ENCODE results near the gene TSPO2. TPM values are rescaled to one million over a fixed set of nuclear protein-coding genes. Genes with fewer than 3 reads are reported as not detected.
A peak's percentile ranks its signal among the peaks of the same experiment; 100 is the strongest.

Gene TSPO2
- total RNA-seq, 1 donor from 2014 or later, result 1.0 TPM

- no peak for DNase-seq (ENCODE audit: low spot score)
Observed at GRCh38 chr6:41027241-41027640, 15.0 kb upstream of the TSPO2 start.

- peak; percentile 84 for DNase-seq (ENCODE audit: low spot score)
Observed at GRCh38 chr6:41027799-41028560, 14.3 kb upstream of the TSPO2 start.

GRCh38 chr6:41028561-41029412 lies 13.5 kb upstream of the TSPO2 start:
- no peak for DNase-seq (ENCODE audit: low spot score)

- DNase-seq (ENCODE audit: low spot score), result no peak
Observed at GRCh38 chr6:41032830-41033229, 9.4 kb upstream of the TSPO2 start.

- DNase-seq (ENCODE audit: low spot score), result no peak
Observed at GRCh38 chr6:41033776-41034175, 8.5 kb upstream of the TSPO2 start.

- DNase-seq (ENCODE audit: low spot score), result no peak
Observed at GRCh38 chr6:41036186-41036585, 6.1 kb upstream of the TSPO2 start.

- DNase-seq (ENCODE audit: low spot score), result no peak
Observed at GRCh38 chr6:41036601-41037000, 5.7 kb upstream of the TSPO2 start.

GRCh38 chr6:41037107-41037900 lies 5.0 kb upstream of the TSPO2 start:
- no peak for DNase-seq (ENCODE audit: low spot score)

GRCh38 chr6:41038205-41038604 lies 4.1 kb upstream of the TSPO2 start:
- no peak for DNase-seq (ENCODE audit: low spot score)

- peak; percentile 80 for DNase-seq (ENCODE audit: low spot score)
Observed at GRCh38 chr6:41039060-41039998, 2.9 kb upstream of the TSPO2 start, which contains the start of gene UNC5CL. TSS of gene UNC5CL (minus strand) at chr6:41039221. CDS start at chr6:41035074, 4,147 bp downstream.

GRCh38 chr6:41040101-41040939 lies 1.9 kb upstream of the TSPO2 start:
- DNase-seq (ENCODE audit: low spot score), result peak; percentile 78

- DNase-seq (ENCODE audit: low spot score), result no peak
Observed at GRCh38 chr6:41040940-41041536, 1.2 kb upstream of the TSPO2 start.

GRCh38 chr6:41043151-41043550 lies 884 bp downstream of the TSPO2 start:
- DNase-seq (ENCODE audit: low spot score), result no peak

GRCh38 chr6:41045664-41046063 lies 3.4 kb downstream of the TSPO2 start:
- DNase-seq (ENCODE audit: low spot score), result no peak

GRCh38 chr6:41046084-41046483 lies 3.8 kb downstream of the TSPO2 start:
- no peak for DNase-seq (ENCODE audit: low spot score)

GRCh38 chr6:41047306-41047705 lies 5.0 kb downstream of the TSPO2 start:
- no peak for DNase-seq (ENCODE audit: low spot score)

GRCh38 chr6:41047745-41048732 lies 5.8 kb downstream of the TSPO2 start:
- DNase-seq (ENCODE audit: low spot score), result no peak

- no peak for DNase-seq (ENCODE audit: low spot score)
Observed at GRCh38 chr6:41049521-41049920, 7.3 kb downstream of the TSPO2 start.
